ENCODE results near the gene RPTOR. TPM values are rescaled to one million over a fixed set of nuclear protein-coding genes. Genes with fewer than 3 reads are reported as not detected.

RPTOR gene
- polyA plus RNA-seq, 5 donors, result 13.5 to 23.7 (median 15.7) TPM

DNA sequence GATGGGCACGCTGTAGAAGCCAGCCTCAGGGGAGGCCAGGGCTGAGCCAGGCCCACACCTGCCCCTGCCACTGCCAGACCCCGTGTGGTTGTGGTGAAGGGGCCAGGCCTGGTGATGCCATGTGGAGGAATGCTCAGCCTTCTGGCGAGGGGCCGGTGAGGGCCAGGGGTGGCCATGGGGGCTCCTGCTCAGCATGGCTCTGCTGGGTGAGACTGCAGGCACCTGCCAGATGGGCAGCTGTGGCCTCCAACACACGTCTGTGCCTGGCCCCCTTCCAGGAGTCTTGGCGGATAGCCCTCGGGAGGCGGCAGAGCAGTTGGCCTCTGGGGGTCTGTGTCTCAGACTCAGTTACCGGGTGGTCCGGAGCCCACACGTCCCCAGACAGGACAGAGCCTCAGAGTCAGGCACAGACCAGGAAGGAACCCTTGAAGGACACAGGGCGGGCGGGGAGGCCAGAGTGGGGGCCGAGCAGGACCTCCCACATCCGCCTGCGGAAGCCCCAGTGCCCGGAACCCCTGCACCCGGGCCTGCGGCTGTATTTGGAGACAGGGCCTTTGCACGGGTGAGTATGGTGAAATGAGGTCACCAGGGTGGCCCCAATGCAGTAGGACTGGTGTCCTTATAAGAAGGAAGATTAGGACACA, 424.5 kb downstream of the RPTOR start:
- DNase-seq, result no peak

DNA sequence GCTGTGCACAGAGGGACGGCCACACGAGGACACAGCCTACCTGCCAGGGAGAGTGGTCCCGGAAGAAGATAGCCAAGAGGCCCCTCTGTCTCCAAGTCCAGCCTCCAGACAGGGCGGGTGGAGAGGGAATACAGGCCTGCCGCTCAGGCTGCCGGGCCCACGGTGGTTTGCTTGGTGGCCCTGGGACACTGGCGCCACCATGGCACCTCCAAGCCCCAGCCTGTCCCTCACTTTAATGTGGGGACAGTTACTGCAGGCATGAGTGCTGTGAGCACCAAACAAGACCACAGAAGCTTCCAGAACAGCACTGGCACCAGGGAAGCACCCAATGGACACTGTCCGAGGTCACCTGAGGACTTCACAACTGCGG, 425.0 kb downstream of the RPTOR start:
- no peak for DNase-seq

GRCh38 chr17:80970044-80970761, 425.6 kb downstream of the RPTOR start:
- DNase-seq, result no peak

- DNase-seq, result no peak
These were observed 426.4 kb downstream of the RPTOR start for GRCh38 chr17:80970762-80971703.

DNA sequence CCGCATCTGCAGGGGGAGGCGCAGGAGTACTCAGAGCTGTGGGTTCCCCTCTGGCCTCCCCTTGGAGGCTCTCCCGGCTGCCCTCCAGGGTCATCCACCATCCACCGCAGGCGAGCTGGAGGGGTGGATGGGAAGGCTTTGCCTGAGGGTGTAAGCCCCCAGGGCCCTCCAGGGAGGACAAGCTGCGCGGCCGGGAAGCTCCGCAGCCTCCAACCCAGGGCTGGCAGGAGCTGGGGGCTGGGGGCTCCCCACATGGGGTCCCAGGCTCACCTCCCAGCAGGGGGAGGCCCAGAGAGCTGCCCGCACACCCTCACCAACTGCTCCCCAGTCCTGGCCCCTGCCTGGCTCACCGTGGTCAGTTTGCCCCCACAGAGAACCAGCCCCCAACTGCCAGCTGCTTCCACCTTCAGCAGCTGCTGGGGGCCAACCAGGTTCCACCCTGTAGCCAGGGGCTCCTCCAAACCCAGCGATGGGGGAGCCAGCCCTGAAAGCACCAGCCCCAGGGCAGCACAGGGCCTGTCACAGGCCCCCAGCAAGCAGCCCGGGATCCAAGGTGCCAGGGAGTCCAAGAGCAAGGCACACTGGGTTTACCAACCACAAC, 427.2 kb downstream of the RPTOR start:
- DNase-seq, result no peak

DNA sequence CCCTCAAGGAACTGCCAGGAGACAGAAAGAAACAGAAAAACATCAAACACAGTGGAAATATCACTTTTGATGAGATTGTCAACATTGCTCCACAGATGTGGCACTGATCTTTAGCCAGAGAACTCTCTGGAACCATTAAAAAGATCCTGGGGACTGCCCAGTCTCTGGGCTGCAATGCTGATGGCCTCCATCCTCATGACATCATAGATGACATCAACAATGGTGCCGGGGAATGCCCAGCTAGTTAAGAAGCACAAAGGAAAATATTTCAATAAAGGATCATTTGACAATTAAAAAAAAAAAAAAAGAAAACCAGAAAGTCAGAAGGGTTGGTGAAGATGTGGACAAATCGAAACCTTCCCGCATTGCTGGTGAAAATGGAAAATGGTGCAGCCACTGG, 432.1 kb downstream of the RPTOR start:
- no peak for DNase-seq

DNA sequence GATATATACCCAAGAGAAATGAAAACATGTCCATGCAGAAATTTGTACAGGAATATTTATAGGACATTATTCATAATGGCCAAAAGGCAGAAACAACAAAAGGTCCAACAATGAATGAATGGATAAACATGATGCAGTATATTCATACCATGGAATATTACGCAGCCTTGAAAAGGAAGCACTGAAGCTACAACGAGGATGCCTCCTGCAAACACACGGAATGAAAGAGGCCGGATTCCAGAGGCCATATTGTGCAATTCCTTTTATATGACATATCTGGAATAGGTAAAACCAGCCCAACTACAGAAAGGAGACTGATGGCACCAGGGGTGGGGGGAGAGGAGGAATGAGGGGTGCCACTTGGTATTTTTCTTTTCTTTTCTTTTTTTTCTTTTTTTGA, 432.5 kb downstream of the RPTOR start:
- DNase-seq, result no peak

DNA sequence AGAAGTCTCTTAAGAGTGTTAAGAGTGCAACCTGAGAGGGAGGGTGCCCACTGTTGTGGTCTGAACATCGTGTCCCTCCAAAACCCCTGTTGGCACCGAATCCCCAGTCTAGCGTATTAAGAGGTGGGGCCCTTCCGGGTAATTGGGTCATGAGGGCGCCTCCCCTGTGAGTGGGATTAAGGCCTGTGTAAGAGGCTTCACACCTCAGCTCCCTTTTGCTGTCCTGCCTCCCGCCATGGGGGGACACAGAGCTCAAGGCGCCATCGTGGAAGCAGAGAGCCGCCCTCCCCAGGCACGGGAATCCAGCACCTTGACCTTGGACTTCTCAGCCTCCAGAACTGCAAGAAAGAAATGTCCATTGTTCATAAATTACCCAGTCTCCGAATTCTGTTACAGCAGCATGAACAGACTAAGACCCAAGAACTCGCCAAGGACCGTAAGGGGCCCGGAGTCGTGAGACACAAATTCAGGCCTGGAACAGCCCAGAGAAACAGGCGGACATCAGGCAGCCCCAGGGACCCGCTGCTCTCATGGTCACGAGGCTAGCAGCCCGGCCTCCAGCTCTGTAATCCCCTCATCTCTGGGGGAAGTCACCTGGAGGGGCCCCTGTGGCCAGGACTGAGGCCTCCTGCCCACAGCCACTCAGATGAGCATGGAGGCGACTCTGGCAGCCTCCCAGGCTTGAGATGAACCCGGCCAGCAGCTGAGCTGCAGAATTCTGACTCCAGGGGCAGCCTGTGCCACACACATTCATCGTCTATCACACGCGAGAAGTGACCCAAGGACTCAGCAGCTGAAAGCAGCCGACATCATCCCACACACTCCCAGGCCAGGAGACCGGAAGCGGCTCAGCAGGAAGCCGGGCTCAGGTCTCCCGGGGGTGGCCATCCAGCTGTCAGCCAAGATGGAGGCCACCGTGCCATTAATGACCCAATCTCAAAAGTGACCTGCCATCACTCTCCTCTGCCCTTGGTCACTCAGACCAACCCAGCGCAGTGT, 434.2 kb downstream of the RPTOR start:
- DNase-seq, result no peak

- no peak for DNase-seq
These were observed 435.1 kb downstream of the RPTOR start for GRCh38 chr17:80979547-80980378.

- DNase-seq, result no peak
These were observed 435.9 kb downstream of the RPTOR start for GRCh38 chr17:80980397-80981061.

DNA sequence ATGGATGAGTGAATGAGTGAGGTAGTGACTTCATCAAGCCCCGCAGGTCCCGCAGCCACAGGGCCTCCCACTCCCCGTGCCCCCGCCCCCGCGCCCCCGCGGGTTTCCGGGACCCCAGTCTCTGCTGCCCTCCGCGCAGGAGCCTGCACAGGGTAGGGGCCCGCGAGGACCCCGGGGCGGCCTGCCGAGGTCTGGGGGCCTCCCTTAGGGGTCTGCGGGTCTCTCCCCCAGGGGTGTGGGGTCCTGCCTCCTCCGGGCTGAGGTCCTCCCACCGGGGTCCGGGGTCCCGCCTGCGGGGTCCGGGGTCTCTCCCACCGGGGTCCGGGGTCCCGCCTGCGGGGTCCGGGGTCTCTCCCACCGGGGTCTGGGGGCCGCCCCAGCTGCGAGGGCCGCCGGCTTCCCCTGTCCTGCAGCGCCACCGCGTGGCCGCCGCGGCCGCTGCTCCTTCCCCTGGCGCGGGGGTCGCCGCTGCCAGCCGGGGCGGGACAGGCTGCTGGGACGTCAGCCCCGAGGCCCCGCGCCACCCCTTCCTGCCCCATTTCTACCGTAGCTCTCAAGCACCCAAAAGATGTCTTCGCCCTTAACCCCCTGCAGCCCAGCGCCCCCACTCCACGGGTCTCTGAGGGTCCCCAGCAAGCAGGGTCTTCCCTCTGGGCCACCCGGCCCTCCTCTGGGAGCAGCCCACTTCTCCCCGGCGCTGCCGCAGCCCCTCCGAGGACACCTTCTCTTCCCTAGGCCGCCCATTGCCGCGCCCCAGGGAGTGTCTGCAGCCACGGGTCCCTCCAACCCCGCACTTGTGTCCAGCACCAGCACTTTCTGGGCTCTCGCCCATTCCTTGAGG, 436.6 kb downstream of the RPTOR start:
- no peak for DNase-seq

DNA sequence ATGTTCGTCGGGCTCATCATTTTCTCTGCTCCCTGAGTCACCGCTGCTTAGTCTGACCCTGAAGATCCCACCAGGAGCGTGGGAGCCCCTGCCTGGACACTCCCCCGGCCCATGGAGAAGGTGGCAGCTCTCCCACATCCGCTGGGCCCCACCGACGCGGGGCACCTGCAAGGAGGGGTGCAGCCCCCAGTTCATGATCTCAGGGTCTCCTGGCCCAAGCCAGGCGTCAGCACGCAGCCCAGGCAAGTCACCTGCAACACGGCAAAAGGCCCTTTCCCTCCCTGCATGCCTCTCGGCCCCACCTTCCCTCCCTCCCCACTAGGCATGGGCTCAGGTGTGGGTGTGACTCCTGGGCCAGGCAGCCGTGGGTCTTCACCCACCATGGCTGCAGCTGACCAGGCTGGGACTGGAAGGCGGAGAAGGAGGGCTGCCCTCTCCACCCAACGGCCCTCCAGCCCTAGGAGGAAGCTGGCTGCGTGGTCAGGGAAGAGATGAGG, 437.3 kb downstream of the RPTOR start:
- DNase-seq, result no peak

GRCh38 chr17:80982426-80982974, 437.9 kb downstream of the RPTOR start:
- DNase-seq, result no peak

GRCh38 chr17:80983545-80983944, 438.9 kb downstream of the RPTOR start:
- DNase-seq, result no peak

GRCh38 chr17:80984749-80985148, 440.1 kb downstream of the RPTOR start:
- DNase-seq, result no peak

DNA sequence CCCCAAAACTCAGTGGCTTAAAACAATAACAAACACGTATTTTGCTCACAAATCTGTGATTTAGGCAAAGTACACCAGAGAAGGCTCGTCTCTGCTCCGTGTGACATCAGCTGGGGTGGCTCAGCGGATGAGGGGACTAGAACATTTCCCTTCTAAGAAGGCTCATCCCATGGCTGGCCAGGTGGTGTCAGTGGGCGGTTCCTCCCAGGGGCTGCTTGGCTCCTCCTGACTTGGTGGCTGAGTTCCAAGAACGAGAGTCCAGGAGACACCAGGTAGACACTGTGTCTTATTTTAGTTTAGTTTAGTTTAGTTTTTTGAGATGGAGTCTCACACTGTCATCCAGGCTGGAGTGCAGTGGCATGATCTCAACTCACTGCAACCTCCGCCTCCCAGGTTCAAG, 441.4 kb downstream of the RPTOR start:
- no peak for DNase-seq

DNA sequence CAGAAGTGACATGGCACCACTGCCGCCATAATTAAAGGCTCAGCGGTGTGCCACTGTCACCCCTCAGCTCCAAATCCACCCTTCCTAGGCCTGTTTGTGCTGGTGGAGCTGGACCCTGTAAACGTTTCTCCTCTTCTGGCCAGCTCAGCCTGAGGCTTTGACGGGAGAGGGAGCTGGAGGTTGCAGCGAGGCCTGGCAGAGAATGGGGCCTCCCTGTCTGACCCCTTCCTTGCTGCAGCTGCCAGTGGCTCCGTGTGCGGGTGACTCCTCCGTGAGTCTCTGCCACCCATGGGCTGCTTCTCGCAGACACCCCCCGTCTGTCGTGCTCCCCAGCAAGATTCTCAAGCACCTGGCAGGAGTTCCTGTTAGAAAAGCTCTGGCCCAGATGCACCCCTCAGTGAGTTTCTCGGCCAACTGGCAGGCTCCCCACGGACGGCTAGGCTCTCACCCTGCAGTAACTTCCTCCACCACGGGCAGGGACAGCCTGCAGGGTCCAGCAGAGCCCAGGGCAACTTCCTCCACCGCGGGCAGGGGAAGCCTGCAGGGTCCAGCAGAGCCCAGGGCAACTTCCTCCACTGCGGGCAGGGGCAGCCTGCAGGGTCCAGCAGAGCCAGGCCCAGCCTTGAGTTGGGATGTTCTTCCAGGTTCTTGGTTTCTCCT, 442.3 kb downstream of the RPTOR start:
- DNase-seq, result no peak
